GM18873 (cell line): Measurements from ENCODE around the gene MAGEE1.

ENCODE experiments used
- ATAC-seq: cut with Tn5 transposase; IDR thresholded peaks from one replicate; pipeline ENCODE4 v1.9.1; 2021; ENCODE audit warnings: mild to moderate bottlenecking, moderate library complexity, moderate number of reproducible peaks; ENCODE audit not compliant: unreplicated experiment, low FRiP score

MAGEE1 gene, protein sequence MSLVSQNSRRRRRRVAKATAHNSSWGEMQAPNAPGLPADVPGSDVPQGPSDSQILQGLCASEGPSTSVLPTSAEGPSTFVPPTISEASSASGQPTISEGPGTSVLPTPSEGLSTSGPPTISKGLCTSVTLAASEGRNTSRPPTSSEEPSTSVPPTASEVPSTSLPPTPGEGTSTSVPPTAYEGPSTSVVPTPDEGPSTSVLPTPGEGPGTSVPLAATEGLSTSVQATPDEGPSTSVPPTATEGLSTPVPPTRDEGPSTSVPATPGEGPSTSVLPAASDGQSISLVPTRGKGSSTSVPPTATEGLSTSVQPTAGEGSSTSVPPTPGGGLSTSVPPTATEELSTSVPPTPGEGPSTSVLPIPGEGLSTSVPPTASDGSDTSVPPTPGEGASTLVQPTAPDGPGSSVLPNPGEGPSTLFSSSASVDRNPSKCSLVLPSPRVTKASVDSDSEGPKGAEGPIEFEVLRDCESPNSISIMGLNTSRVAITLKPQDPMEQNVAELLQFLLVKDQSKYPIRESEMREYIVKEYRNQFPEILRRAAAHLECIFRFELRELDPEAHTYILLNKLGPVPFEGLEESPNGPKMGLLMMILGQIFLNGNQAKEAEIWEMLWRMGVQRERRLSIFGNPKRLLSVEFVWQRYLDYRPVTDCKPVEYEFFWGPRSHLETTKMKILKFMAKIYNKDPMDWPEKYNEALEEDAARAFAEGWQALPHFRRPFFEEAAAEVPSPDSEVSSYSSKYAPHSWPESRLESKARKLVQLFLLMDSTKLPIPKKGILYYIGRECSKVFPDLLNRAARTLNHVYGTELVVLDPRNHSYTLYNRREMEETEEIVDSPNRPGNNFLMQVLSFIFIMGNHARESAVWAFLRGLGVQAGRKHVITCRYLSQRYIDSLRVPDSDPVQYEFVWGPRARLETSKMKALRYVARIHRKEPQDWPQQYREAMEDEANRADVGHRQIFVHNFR

GRCh38 chrX:76427560-76428242 lies at the start of gene MAGEE1:
Gene MAGEE1, plus strand, starts transcription at chrX:76427710. Its CDS starts 221 bp downstream, at chrX:76427931.
- ATAC-seq: peak; percentile 86

GRCh38 chrX:76398970-76399369 lies 28.5 kb upstream of the MAGEE1 start:
- ATAC-seq: no peak

DNA sequence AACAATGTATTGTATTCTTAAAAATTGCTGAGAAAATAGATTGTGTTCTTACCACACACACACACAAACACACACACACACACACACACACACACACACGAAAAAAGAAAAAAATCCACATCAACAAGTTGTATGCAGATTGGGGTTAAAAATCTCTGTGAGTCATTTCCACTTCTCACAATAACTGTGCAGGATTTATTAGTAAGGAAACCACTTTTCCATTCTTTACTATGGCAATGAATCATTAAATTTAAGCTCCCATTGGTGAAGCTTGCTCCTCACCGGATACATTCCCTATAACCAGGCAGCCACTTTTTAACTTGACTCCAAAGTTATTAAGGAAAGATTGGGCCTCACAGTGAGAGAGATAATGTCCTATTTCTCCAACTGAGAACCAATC lies 19.7 kb upstream of the MAGEE1 start:
- ATAC-seq: no peak

GRCh38 chrX:76420237-76420636 lies 7.3 kb upstream of the MAGEE1 start:
- ATAC-seq: no peak

GRCh38 chrX:76428243-76429130 lies 977 bp downstream of the MAGEE1 start:
- ATAC-seq: peak; percentile 31

DNA sequence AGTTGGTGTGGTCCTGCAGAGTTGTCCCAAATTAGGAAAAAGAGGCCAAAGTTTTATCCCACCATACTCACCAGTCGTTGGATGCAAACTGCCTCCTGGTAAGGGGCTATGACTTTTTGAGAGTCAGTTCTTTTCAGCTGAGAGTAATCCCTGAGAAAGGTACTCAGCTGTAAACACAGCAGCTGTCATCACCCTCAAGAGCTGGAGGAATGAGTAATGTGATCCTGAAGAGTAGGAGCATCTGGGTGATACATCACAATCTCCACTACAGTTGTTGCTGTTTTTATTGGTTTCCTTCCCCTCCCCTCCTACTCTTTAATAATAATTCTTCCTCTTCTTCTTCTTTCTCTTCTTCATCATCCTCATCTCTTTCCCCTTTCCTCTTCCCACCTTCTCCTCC lies 5.7 kb downstream of the MAGEE1 start:
- ATAC-seq: no peak

- ATAC-seq: no peak
Measured at GRCh38 chrX:76434103-76434741, 6.7 kb downstream of the MAGEE1 start.

GRCh38 chrX:76439188-76439587 lies 11.7 kb downstream of the MAGEE1 start:
- no peak for ATAC-seq

- ATAC-seq: no peak
Measured at GRCh38 chrX:76453737-76454406, 26.4 kb downstream of the MAGEE1 start.

GRCh38 chrX:76454456-76454927 lies 27.0 kb downstream of the MAGEE1 start:
- ATAC-seq: no peak

- no peak for ATAC-seq
Measured at GRCh38 chrX:76477353-76477752, 49.8 kb downstream of the MAGEE1 start.
